Thyroid gland (tissue), 4 donors: ENCODE measurements around the gene SFXN4. TPM values are rescaled to one million over a fixed set of nuclear protein-coding genes. Genes with fewer than 3 reads are reported as not detected.
A peak's percentile ranks its signal among the peaks of the same experiment; 100 is the strongest.
"Not testable (repeated sequence)": the region's sequence is repeated elsewhere in the genome, so short reads cannot be mapped to it uniquely, and the experiment has no call there.

Source experiments
- DNase-seq, 2 donors: peaks; one replicate each; pipeline ENCODE4 v3.0.0-alpha.2; 2019
- H3K27ac ChIP-seq, 3 donors: fragments of 200-600 bp; sonication (generic); 1 replicate in 2 of 3; 2 replicates in 1 of 3; pipeline ENCODE4 v1.5.1; 2016 to 2019; ENCODE audit warnings: mild to moderate bottlenecking in 1 of 3, moderate library complexity in 1 of 3
- H3K27me3 ChIP-seq: fragments of 200-600 bp; sonication (generic); one replicate; pipeline ENCODE4 v1.5.1; 2019
- H3K36me3 ChIP-seq, 2 donors: fragments of 200-600 bp; sonication (generic); one replicate each; pipeline ENCODE4 v1.5.1; 2016 to 2019
- H3K4me1 ChIP-seq, 2 donors: fragments of 200-600 bp; sonication (generic); one replicate each; pipeline ENCODE4 v1.5.1; 2017 to 2019
- H3K4me3 ChIP-seq, 3 donors: fragments of 200-600 bp; sonication (generic); replicated peaks in 1 of 3; 1 replicate in 2 of 3; 2 replicates in 1 of 3; pipeline ENCODE4 v1.5.1; 2016; ENCODE audit warnings: mild to moderate bottlenecking in 1 of 3
- H3K9me3 ChIP-seq: fragments of 200-600 bp; sonication (generic); one replicate; pipeline ENCODE4 v1.5.1; 2017
- CTCF ChIP-seq, 6 experiments: fragments of 200-600 bp in 3 of 6; fragments of 450-650 bp in 3 of 6; sonication (generic) in 3 of 6; IDR thresholded peaks; one replicate each; pipeline ENCODE4 v1.5.1; 2016 to 2019; ENCODE audit warnings: antibody characterized with exemption in 6 of 6, mild to moderate bottlenecking in 2 of 6, inconsistent platforms in 1 of 6, moderate library complexity in 1 of 6
- POLR2A ChIP-seq, 2 donors: fragments of 450-650 bp; IDR thresholded peaks; one replicate each; pipeline ENCODE4 v1.6.1; 2017; ENCODE audit warnings: antibody characterized with exemption in 2 of 2, mild to moderate bottlenecking in 2 of 2, moderate library complexity in 1 of 2
- WGBS, 2 donors: methylation state at CpG; one replicate each; pipeline ENCODE4 v1.1.5; 2017; 5-methylcytosine and 5-hydroxymethylcytosine counted together
- intact Hi-C: fragments of 100-400 bp; cut with DNase I; formaldehyde crosslinking; loops from one replicate; pipeline ENCODE4 v1.15.1; 2023
- total RNA-seq, 4 donors: library from RNA; depleted of rRNA; stranded (reverse); fragments of >200 nt; gene quantifications; one replicate each; pipeline ENCODE4 v1.2.3, GENCODE V29; 2016

SFXN4 gene
- total RNA-seq, 4 donors from 2014 or later = 17.8 to 88.3 (median 36.3) TPM

GRCh38 chr10:119190954-119191785, 25.7 kb upstream of the SFXN4 start:
- H3K4me1 ChIP-seq = no peaks in the 10 kb centered on the region
- 57 to 68% methylated on average over 5 of the region's 5 CpGs for WGBS, 2 donors
- no peak overlapping the region for H3K4me3 ChIP-seq
- no peaks in the 10 kb centered on the region for H3K27me3 ChIP-seq
- intact Hi-C loops = no loop called here
- H3K27ac ChIP-seq = no peak overlapping the region
- H3K9me3 ChIP-seq = no peaks in the 10 kb centered on the region
- TF ChIP-seq POLR2A (IDR thresholded peaks at IDR 0.05) (no peak), CTCF (IDR thresholded peaks at IDR 0.05) (no peak)
- no peaks in the 10 kb centered on the region for H3K36me3 ChIP-seq
- no peak for DNase-seq

- Histone ChIP-seq H3K4me3 (no peak overlapping the region), H3K4me1 (no peaks in the 10 kb centered on the region), H3K36me3 (no peaks in the 10 kb centered on the region), H3K27me3 (no peaks in the 10 kb centered on the region), H3K9me3 (no peaks in the 10 kb centered on the region), H3K27ac (no peak overlapping the region)
- intact Hi-C loops = no loop called here
- TF ChIP-seq CTCF (IDR thresholded peaks at IDR 0.05) (no peak), POLR2A (IDR thresholded peaks at IDR 0.05) (no peak)
- 90 to 98% methylated on average over 4 of the region's 4 CpGs for WGBS, 2 donors
- no peak for DNase-seq
These were observed 24.8 kb upstream of the SFXN4 start for GRCh38 chr10:119190353-119190752.

GRCh38 chr10:119189811-119190282, 24.3 kb upstream of the SFXN4 start:
- WGBS, 2 donors = 83 to 86% methylated on average over 3 of the region's 3 CpGs
- H3K27me3 ChIP-seq = no peaks in the 10 kb centered on the region
- no peaks in the 10 kb centered on the region for H3K4me1 ChIP-seq
- intact Hi-C loops = no loop called here
- H3K27ac ChIP-seq = no peak overlapping the region
- no peaks in the 10 kb centered on the region for H3K9me3 ChIP-seq
- no peaks in the 10 kb centered on the region for H3K36me3 ChIP-seq
- H3K4me3 ChIP-seq = no peak overlapping the region
- TF ChIP-seq POLR2A (IDR thresholded peaks at IDR 0.05) (no peak), CTCF (IDR thresholded peaks at IDR 0.05) (no peak)
- no peak for DNase-seq

GRCh38 chr10:119183664-119184412, 18.3 kb upstream of the SFXN4 start:
- Histone ChIP-seq H3K36me3 (no peaks in the 10 kb centered on the region), H3K27me3 (no peaks in the 10 kb centered on the region), H3K9me3 (no peaks in the 10 kb centered on the region), H3K4me3 (no peak overlapping the region), H3K27ac (peak overlapping the region in 1 of 3 donors; percentile 12), H3K4me1 (peaks cover 13 to 15% of the 10 kb centered on the region in 2 donors)
- intact Hi-C loops = no loop called here
- DNase-seq = peak in 1 of 2 donors; percentile 5
- no peak for TF ChIP-seq POLR2A (IDR thresholded peaks at IDR 0.05)
- TF ChIP-seq CTCF (IDR thresholded peaks at IDR 0.05) = no peak
- 66 to 76% methylated on average over 9 of the region's 9 CpGs for WGBS, 2 donors

- intact Hi-C loops, H3K27me3 ChIP-seq, H3K36me3 ChIP-seq, H3K4me3 ChIP-seq, H3K9me3 ChIP-seq: not testable (repeated sequence)
- WGBS, 2 donors = 56 to 57% methylated on average over 7 of the region's 7 CpGs
- DNase-seq = peak; percentile 39 to 44
- H3K4me1 ChIP-seq = peaks cover 21 to 22% of the 10 kb centered on the region in 2 donors
- H3K27ac ChIP-seq = peak overlapping the region in 2 of 3 donors; percentile 18 to 43
These were observed 15.4 kb upstream of the SFXN4 start for GRCh38 chr10:119180850-119181400.
